Trophoblast cell (in vitro differentiated cells and primary cell): ENCODE results near the gene CCDC179.

Experiments used
- DNase-seq, 2 donors: peaks; one replicate each; pipeline ENCODE4 v3.0.0-alpha.2; 2016
- H2AFZ ChIP-seq: 2 replicates; pipeline ENCODE4 v1.6.1; 2013; ENCODE audit warnings: low read length, moderate library complexity, mild to moderate bottlenecking; ENCODE audit not compliant: insufficient read depth, poor library complexity
- H2AK5ac ChIP-seq: 2 replicates; pipeline ENCODE4 v1.6.1; 2013; ENCODE audit warnings: mild to moderate bottlenecking, low read length
- H2BK120ac ChIP-seq: 2 replicates; pipeline ENCODE4 v1.6.1; 2013; ENCODE audit warnings: low read length, mild to moderate bottlenecking, moderate library complexity; ENCODE audit not compliant: insufficient read depth, poor library complexity
- H2BK12ac ChIP-seq: 2 replicates; pipeline ENCODE4 v1.6.1; 2013; ENCODE audit warnings: mild to moderate bottlenecking, low read length, moderate library complexity
- H2BK5ac ChIP-seq: 2 replicates; pipeline ENCODE4 v1.6.1; 2013; ENCODE audit warnings: low read length, low read depth, moderate library complexity, mild to moderate bottlenecking; ENCODE audit not compliant: poor library complexity
- H3K14ac ChIP-seq: 2 replicates; pipeline ENCODE4 v1.6.1; 2013; ENCODE audit warnings: mild to moderate bottlenecking, low read length
- H3K18ac ChIP-seq: 2 replicates; pipeline ENCODE4 v1.6.1; 2013; ENCODE audit warnings: mild to moderate bottlenecking, low read length
- H3K23ac ChIP-seq: 2 replicates; pipeline ENCODE4 v1.6.1; 2013; ENCODE audit warnings: low read length
- H3K27ac ChIP-seq: 2 replicates; pipeline ENCODE4 v1.5.1; 2013; ENCODE audit warnings: low read depth, mild to moderate bottlenecking, inconsistent platforms, low read length, moderate library complexity
- H3K27me3 ChIP-seq: 2 replicates; pipeline ENCODE4 v1.6.1; 2013; ENCODE audit warnings: inconsistent platforms, mild to moderate bottlenecking, low read length, moderate library complexity; ENCODE audit not compliant: insufficient read depth
- H3K36me3 ChIP-seq, 2 experiments: 1 replicate in 1 of 2; 2 replicates in 1 of 2; pipeline ENCODE4 v1.6.1; 2013; ENCODE audit warnings: low read length in 2 of 2, mild to moderate bottlenecking in 2 of 2, moderate library complexity in 1 of 2; ENCODE audit not compliant: insufficient read depth in 2 of 2, control insufficient read depth in 1 of 2
- H3K4ac ChIP-seq: 2 replicates; pipeline ENCODE4 v1.6.1; 2013; ENCODE audit warnings: low read depth, mild to moderate bottlenecking, low read length, moderate library complexity
- H3K4me1 ChIP-seq, 2 experiments: 1 replicate in 1 of 2; 2 replicates in 1 of 2; pipeline ENCODE4 v1.6.1; 2013; ENCODE audit warnings: low read length in 2 of 2, mild to moderate bottlenecking in 2 of 2, moderate library complexity in 1 of 2; ENCODE audit not compliant: insufficient read depth in 2 of 2, control insufficient read depth in 1 of 2
- H3K4me2 ChIP-seq: 2 replicates; pipeline ENCODE4 v1.6.1; 2013; ENCODE audit warnings: inconsistent platforms, mild to moderate bottlenecking, low read length, moderate library complexity
- H3K4me3 ChIP-seq: 2 replicates; pipeline ENCODE4 v1.5.1; 2013; ENCODE audit warnings: mild to moderate bottlenecking, low read depth, low read length, inconsistent platforms
- H3K79me1 ChIP-seq: one replicate; pipeline ENCODE4 v1.6.1; 2013; ENCODE audit warnings: low read length
- H3K79me2 ChIP-seq: 2 replicates; pipeline ENCODE4 v1.6.1; 2013; ENCODE audit warnings: low read length, mild to moderate bottlenecking; ENCODE audit not compliant: control insufficient read depth, insufficient read depth, poor library complexity
- H3K9ac ChIP-seq: 2 replicates; pipeline ENCODE4 v1.6.1; 2013; ENCODE audit warnings: mild to moderate bottlenecking, low read length
- H3K9me3 ChIP-seq: 2 replicates; pipeline ENCODE4 v1.6.1; 2013; ENCODE audit warnings: low read depth, mild to moderate bottlenecking, control low read depth, inconsistent platforms, low read length; ENCODE audit not compliant: insufficient read depth
- H4K12ac ChIP-seq: 2 replicates; pipeline ENCODE4 v1.6.1; 2013; ENCODE audit warnings: low read depth, mild to moderate bottlenecking, low read length, moderate library complexity
- H4K8ac ChIP-seq: 2 replicates; pipeline ENCODE4 v1.6.1; 2013; ENCODE audit warnings: low read depth, mild to moderate bottlenecking, low read length, moderate library complexity
- H4K91ac ChIP-seq: one replicate; pipeline ENCODE4 v1.6.1; 2013; ENCODE audit warnings: low read depth, mild to moderate bottlenecking, low read length, moderate library complexity
- WGBS: extraction: QIAGEN DNeasy Blood & Tissue Kit; methylation state at CpG from one replicate; pipeline ENCODE4 v1.1.7; 2013; ENCODE audit warnings: missing lambda C conversion rate; ENCODE audit not compliant: insufficient read length, insufficient coverage; ENCODE audit errors: extremely low coverage; 5-methylcytosine and 5-hydroxymethylcytosine counted together

Gene CCDC179

DNA sequence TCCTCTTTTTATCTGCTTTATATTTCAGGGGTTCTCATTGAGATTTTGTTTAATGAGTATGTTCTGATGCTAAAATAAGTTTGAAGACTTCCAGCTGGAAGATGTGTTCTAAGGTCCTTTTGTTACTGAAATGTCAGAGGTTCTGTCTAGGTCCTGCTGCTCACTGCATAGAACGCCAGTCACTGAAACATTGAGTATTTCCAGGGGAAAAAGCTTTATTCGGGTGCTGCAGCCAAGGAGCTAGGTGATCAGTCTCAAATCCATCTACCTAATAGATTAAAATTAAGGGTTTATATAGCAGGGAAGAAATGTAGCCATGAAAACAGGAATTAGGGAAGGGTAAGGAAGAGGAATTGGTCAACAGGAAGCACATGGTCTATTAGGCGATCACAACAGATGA is 50.4 kb downstream of the CCDC179 start:
- Histone ChIP-seq H3K79me2 (no peaks in the 10 kb centered on the region), H2BK12ac (no peak overlapping the region), H4K12ac (no peak overlapping the region), H3K36me3 (no peaks in the 10 kb centered on the region), H3K4me1 (no peaks in the 10 kb centered on the region), H3K14ac (no peak overlapping the region), H2AFZ (no peak overlapping the region), H3K9ac (no peak overlapping the region), H4K91ac (no peak overlapping the region), H3K18ac (no peak overlapping the region), H3K4ac (no peak overlapping the region), H3K4me2 (no peak overlapping the region), H3K23ac (no peak overlapping the region), H2BK120ac (no peak overlapping the region), H3K27ac (no peak overlapping the region), H3K79me1 (no peaks in the 10 kb centered on the region), H3K9me3 (no peaks in the 10 kb centered on the region), H4K8ac (no peak overlapping the region), H2AK5ac (no peak overlapping the region), H3K4me3 (no peak overlapping the region), H3K27me3 (no peaks in the 10 kb centered on the region), H2BK5ac (no peak overlapping the region)
- no peak for DNase-seq
- no CpG with 5 or more reads among the region's 3 CpGs for WGBS

DNA sequence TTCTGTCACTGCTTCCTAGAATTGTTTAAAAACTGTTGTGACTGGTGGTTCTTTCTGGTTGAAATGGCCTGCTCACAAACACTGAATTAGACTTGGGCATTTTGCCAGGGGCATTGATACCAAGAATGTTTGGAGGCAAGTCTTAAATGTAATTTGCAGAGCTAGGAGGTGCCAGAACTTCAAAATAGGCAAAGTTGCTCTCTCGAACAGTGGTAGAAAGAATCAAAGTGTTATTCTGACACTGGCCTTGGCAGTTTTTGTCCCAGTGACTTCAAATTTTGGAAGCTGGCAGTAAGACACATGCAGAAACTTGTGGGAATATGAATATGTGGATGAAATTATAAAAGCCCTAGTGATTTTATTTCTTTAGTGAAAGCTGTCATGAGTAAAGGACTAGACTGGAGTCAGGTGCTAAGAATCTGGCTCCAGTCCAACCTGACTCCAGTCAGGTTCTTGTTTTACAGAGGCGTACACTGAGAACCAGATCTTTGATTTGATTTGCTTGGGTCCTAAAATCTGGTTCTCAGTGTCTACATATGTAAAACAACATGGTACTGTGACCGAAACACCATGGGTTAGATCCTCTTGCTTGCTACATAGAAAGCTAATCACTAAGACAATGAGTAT is 51.6 kb downstream of the CCDC179 start:
- no peaks in the 10 kb centered on the region for H3K4me1 ChIP-seq
- no peaks in the 10 kb centered on the region for H3K36me3 ChIP-seq
- H3K79me1 ChIP-seq: no peaks in the 10 kb centered on the region
- no peak overlapping the region for H3K18ac ChIP-seq
- H2BK5ac ChIP-seq: no peak overlapping the region
- no peak overlapping the region for H3K4ac ChIP-seq
- WGBS: no CpG with 5 or more reads among the region's 3 CpGs
- H4K91ac ChIP-seq: no peak overlapping the region
- no peak overlapping the region for H3K9ac ChIP-seq
- no peak overlapping the region for H2BK120ac ChIP-seq
- no peak overlapping the region for H4K8ac ChIP-seq
- no peaks in the 10 kb centered on the region for H3K9me3 ChIP-seq
- H2BK12ac ChIP-seq: no peak overlapping the region
- no peak overlapping the region for H3K14ac ChIP-seq
- H3K79me2 ChIP-seq: no peaks in the 10 kb centered on the region
- no peaks in the 10 kb centered on the region for H3K27me3 ChIP-seq
- no peak overlapping the region for H3K4me2 ChIP-seq
- no peak overlapping the region for H3K27ac ChIP-seq
- no peak for DNase-seq
- no peak overlapping the region for H3K23ac ChIP-seq
- H3K4me3 ChIP-seq: no peak overlapping the region
- no peak overlapping the region for H2AFZ ChIP-seq
- H2AK5ac ChIP-seq: no peak overlapping the region
- H4K12ac ChIP-seq: no peak overlapping the region

DNA sequence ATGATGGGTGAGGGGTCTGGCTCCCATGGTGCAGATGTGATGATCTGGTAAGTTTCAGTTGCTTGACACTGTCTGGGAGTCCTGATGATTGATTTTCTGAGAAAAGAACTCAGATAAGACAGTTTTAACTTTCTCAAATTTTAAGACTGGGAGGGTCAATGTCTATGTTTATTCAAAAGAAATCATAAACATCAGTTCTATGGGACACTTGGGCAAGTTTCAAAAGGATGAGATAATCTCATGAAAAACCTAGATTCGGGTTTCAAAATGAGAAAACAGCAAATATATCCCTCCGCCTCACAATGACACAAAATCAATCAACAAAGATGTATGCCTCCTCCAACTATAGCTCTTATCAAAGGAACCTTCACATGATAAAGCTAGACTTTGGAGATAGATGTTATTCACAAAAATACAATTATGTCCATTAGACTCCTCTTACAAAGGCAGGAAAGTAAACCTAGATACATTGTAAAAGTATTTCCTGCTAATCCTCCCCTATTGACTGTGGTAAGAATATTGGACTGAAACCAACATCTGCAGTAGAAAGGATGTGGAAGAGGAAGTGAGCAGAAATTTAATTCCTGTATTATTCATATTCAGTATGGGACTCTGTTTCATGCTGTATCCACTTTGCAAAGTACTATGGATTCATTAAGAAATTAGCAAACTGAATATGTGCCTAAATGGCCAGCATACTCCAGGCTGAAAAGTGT is 52.3 kb downstream of the CCDC179 start:
- no peak overlapping the region for H2BK12ac ChIP-seq
- H4K91ac ChIP-seq: no peak overlapping the region
- H3K14ac ChIP-seq: no peak overlapping the region
- H3K79me2 ChIP-seq: no peaks in the 10 kb centered on the region
- no peak overlapping the region for H3K9ac ChIP-seq
- no peaks in the 10 kb centered on the region for H3K4me1 ChIP-seq
- no CpG with 5 or more reads among the region's 2 CpGs for WGBS
- H4K8ac ChIP-seq: no peak overlapping the region
- H2AK5ac ChIP-seq: no peak overlapping the region
- no peak overlapping the region for H4K12ac ChIP-seq
- no peak overlapping the region for H2BK120ac ChIP-seq
- no peaks in the 10 kb centered on the region for H3K36me3 ChIP-seq
- H3K4ac ChIP-seq: no peak overlapping the region
- no peak overlapping the region for H2AFZ ChIP-seq
- no peaks in the 10 kb centered on the region for H3K27me3 ChIP-seq
- no peak overlapping the region for H3K27ac ChIP-seq
- H3K4me2 ChIP-seq: no peak overlapping the region
- no peak overlapping the region for H3K4me3 ChIP-seq
- no peak overlapping the region for H2BK5ac ChIP-seq
- H3K79me1 ChIP-seq: no peaks in the 10 kb centered on the region
- no peak for DNase-seq
- H3K23ac ChIP-seq: no peak overlapping the region
- no peak overlapping the region for H3K18ac ChIP-seq
- no peaks in the 10 kb centered on the region for H3K9me3 ChIP-seq

DNA sequence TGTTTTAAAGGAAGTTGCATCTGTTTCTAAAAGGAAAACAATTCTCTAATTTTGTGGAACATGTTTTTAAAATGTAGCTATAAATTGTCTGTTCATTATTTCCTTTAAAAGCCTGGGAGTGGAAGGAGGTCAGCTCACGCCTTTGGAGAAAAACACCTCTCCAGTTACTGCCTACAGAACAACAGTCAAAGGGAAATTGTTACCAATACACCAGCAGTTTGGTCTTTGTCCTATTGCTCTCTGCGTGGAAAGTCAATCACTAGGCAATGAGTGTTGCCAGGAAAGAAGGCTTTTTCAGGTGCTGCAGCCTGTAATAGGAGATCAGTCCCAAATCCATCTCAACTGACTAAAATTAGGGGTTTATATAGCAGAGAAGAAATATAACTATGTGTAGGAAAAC is 52.9 kb downstream of the CCDC179 start:
- Histone ChIP-seq H2BK120ac (no peak overlapping the region), H3K4me2 (no peak overlapping the region), H3K36me3 (no peaks in the 10 kb centered on the region), H3K9ac (no peak overlapping the region), H3K27ac (no peak overlapping the region), H3K79me2 (no peaks in the 10 kb centered on the region), H3K27me3 (no peaks in the 10 kb centered on the region), H3K4ac (no peak overlapping the region), H4K12ac (no peak overlapping the region), H3K18ac (no peak overlapping the region), H2AK5ac (no peak overlapping the region), H2AFZ (no peak overlapping the region), H2BK5ac (no peak overlapping the region), H2BK12ac (no peak overlapping the region), H4K8ac (no peak overlapping the region), H4K91ac (no peak overlapping the region), H3K4me3 (no peak overlapping the region), H3K14ac (no peak overlapping the region), H3K79me1 (no peaks in the 10 kb centered on the region), H3K9me3 (no peaks in the 10 kb centered on the region), H3K23ac (no peak overlapping the region), H3K4me1 (no peaks in the 10 kb centered on the region)
- DNase-seq: no peak
- no CpG with 5 or more reads among the region's 2 CpGs for WGBS
